OCI-LY7 (cell line): Measurements from ENCODE around the gene SART3. TPM values are rescaled to one million over a fixed set of nuclear protein-coding genes. Genes with fewer than 3 reads are reported as not detected.

Source experiments
- BruUV-seq: library from RNA; stranded (reverse); fragments of 400-500 nt; replicated peaks from 2 replicates; lab custom pipeline; 2021; lab: Mats Ljungman, UMichigan
- CTCF ChIA-PET: fragments of 300-600 bp; sonication (Branson Sonifier 250); formaldehyde crosslinking; loops from one replicate; lab custom pipeline; 2022; ENCODE audit warnings: antibody characterized with exemption; ENCODE audit not compliant: unreplicated experiment; lab: Charles Lee
- POLR2A ChIA-PET: fragments of 300-600 bp; sonication (Branson Sonifier 250); formaldehyde crosslinking; loops from one replicate; lab custom pipeline; 2022; ENCODE audit warnings: antibody characterized with exemption; lab: Charles Lee
- DNase-seq: peaks from one replicate; pipeline ENCODE4 v3.0.0-alpha.2; 2015; ENCODE audit warnings: low spot score
- H2AFZ ChIP-seq: fragments of 200-600 bp; sonication (generic), shearing (Covaris generic); 2 replicates; pipeline ENCODE4 v1.6.1; 2014; ENCODE audit warnings: mild to moderate bottlenecking, antibody characterized with exemption, low read length, moderate library complexity
- H3K27ac ChIP-seq: fragments of 200-600 bp; sonication (generic); 2 replicates; pipeline ENCODE4 v1.5.1; 2014; ENCODE audit warnings: mixed run types, low read depth, mild to moderate bottlenecking, moderate library complexity, low read length, inconsistent platforms; ENCODE audit not compliant: poor library complexity, severe bottlenecking
- H3K36me3 ChIP-seq: fragments of 200-600 bp; sonication (generic); 2 replicates; pipeline ENCODE4 v1.6.1; 2014; ENCODE audit warnings: mild to moderate bottlenecking, antibody characterized with exemption, low read length, moderate library complexity, mixed read lengths; ENCODE audit not compliant: insufficient read depth
- H3K4me1 ChIP-seq: fragments of 200-600 bp; sonication (generic); 2 replicates; pipeline ENCODE4 v1.5.1; 2014; ENCODE audit warnings: mild to moderate bottlenecking, low read length; ENCODE audit not compliant: insufficient read depth, poor library complexity, severe bottlenecking
- H3K4me2 ChIP-seq: fragments of 200-600 bp; sonication (generic); 2 replicates; pipeline ENCODE4 v1.6.1; 2014; ENCODE audit warnings: mild to moderate bottlenecking, low read length
- H3K4me3 ChIP-seq: fragments of 200-600 bp; sonication (generic); 2 replicates; pipeline ENCODE4 v1.5.1; 2014; ENCODE audit warnings: mild to moderate bottlenecking, low read depth, low read length; ENCODE audit not compliant: poor library complexity, severe bottlenecking
- H3K79me2 ChIP-seq: fragments of 200-600 bp; sonication (generic); 2 replicates; pipeline ENCODE4 v1.6.1; 2016; ENCODE audit warnings: low read depth, mild to moderate bottlenecking, low read length, moderate library complexity, mixed read lengths; ENCODE audit not compliant: insufficient read depth
- H3K9me2 ChIP-seq: fragments of 200-600 bp; sonication (generic); 2 replicates; pipeline ENCODE4 v1.6.1; 2016; ENCODE audit warnings: mild to moderate bottlenecking, low read length, mixed read lengths; ENCODE audit not compliant: insufficient read depth
- H3K9me3 ChIP-seq: fragments of 200-600 bp; sonication (generic); 2 replicates; pipeline ENCODE4 v1.6.1; 2014; ENCODE audit warnings: mild to moderate bottlenecking, mixed run types, low read length, mixed read lengths
- H4K20me1 ChIP-seq: fragments of 200-600 bp; sonication (generic); 2 replicates; pipeline ENCODE4 v1.6.1; 2014; ENCODE audit warnings: mild to moderate bottlenecking, antibody characterized with exemption, low read length, moderate library complexity, mixed read lengths; ENCODE audit not compliant: insufficient read depth
- EZH2phosphoT487 ChIP-seq: fragments of 200-600 bp; sonication (generic); IDR thresholded peaks from 2 replicates; pipeline ENCODE4 v1.6.1; 2018; ENCODE audit warnings: low read depth, borderline replicate concordance, mild to moderate bottlenecking, mixed run types, antibody characterized with exemption, low read length, moderate library complexity, mixed read lengths
- intact Hi-C: fragments of 100-400 bp; cut with micrococcal nuclease; formaldehyde crosslinking; loops from one replicate; pipeline ENCODE4 v1.10.0; 2022; ENCODE audit not compliant: unreplicated experiment
- total RNA-seq, 2 experiments: library from RNA; depleted of rRNA in 1 of 2; stranded (reverse); fragments of >200 nt in 1 of 2; shearing (Covaris generic) in 1 of 2; gene quantifications; 2 replicates each; pipeline ENCODE4 v1.2.3, GENCODE V29; 2014 to 2022
- TF ChIP-seq, protein P1 (sequence below): fragments of 200-600 bp; sonication (generic); conservative IDR thresholded peaks from 2 replicates; pipeline ENCODE4 v1.5.1; 2014; ENCODE audit warnings: mild to moderate bottlenecking, antibody characterized with exemption, low read length, moderate library complexity, mixed read lengths

The SART3 gene
- total RNA-seq, 2 experiments from 2014 or later = 143 to 211 TPM

DNA sequence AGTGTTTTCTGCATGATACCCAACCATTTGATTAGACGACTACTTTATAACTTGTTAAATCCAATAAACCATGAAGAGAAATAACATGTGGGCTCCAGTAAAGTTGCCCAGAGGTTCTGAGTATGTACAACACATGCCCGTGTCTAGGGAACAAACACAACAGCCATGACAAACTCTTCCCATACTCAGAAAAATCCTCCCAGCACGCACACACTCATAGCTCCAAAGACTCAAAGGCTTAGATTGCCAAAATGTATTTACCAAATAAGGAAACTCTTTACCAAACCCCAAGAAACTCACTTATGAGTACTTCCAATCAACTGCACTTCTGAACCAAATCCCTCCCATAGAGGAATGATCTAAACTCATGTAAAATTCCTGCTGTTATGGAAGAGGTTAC is 17.3 kb downstream of the SART3 start:
- H3K79me2 ChIP-seq = peaks cover 79% of the 10 kb centered on the region
- no peaks in the 10 kb centered on the region for H3K9me2 ChIP-seq
- H3K4me3 ChIP-seq = no peak overlapping the region
- no peak overlapping the region for H3K4me2 ChIP-seq
- H3K9me3 ChIP-seq = no peaks in the 10 kb centered on the region
- peaks cover 91% of the 10 kb centered on the region for H3K36me3 ChIP-seq
- H3K27ac ChIP-seq = peak overlapping the region; percentile 95
- CTCF ChIA-PET = no interaction called here
- BruUV-seq = no TSS peak
- TF ChIP-seq EZH2phosphoT487 = no peak
- TF ChIP-seq, protein P1, sequence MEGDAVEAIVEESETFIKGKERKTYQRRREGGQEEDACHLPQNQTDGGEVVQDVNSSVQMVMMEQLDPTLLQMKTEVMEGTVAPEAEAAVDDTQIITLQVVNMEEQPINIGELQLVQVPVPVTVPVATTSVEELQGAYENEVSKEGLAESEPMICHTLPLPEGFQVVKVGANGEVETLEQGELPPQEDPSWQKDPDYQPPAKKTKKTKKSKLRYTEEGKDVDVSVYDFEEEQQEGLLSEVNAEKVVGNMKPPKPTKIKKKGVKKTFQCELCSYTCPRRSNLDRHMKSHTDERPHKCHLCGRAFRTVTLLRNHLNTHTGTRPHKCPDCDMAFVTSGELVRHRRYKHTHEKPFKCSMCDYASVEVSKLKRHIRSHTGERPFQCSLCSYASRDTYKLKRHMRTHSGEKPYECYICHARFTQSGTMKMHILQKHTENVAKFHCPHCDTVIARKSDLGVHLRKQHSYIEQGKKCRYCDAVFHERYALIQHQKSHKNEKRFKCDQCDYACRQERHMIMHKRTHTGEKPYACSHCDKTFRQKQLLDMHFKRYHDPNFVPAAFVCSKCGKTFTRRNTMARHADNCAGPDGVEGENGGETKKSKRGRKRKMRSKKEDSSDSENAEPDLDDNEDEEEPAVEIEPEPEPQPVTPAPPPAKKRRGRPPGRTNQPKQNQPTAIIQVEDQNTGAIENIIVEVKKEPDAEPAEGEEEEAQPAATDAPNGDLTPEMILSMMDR = no peak
- 0 out of 2 replicates have a peak, but pooled peaks cover 4% of the 10 kb centered on the region for H4K20me1 ChIP-seq
- no peak for DNase-seq
- POLR2A ChIA-PET = interaction anchor here (0.8 to 1.4 kb wide), 4 partner anchors 12 to 92 kb away, joined by 3 to 4 read pairs (median 3); partner anchors contain the start of gene SART3
- intact Hi-C loops = no loop called here
- no peak overlapping the region for H2AFZ ChIP-seq
- H3K4me1 ChIP-seq = peaks cover 43% of the 10 kb centered on the region

DNA sequence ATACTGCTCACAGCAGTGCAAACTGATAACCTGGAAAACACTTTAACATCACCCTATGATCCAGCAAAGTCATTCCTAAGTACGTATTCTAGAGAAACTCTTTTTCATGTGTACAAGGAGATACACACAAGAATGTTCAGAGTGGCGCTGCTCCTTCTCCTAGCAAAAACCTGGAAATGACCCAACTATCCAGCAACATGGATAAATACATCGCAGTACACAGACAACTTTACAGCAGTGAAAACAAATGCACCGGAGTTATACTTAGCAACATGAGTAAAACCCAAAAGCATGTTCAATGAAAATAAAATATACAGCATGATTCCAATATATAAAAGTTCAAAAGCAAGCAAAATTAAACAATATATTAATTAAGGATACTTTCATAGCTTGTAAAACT is 18.7 kb downstream of the SART3 start:
- DNase-seq = no peak
- Histone ChIP-seq H3K9me2 (no peaks in the 10 kb centered on the region), H3K79me2 (peaks cover 71% of the 10 kb centered on the region), H3K4me1 (peaks cover 43% of the 10 kb centered on the region), H2AFZ (no peak overlapping the region), H3K36me3 (peaks cover 91% of the 10 kb centered on the region), H3K27ac (peak overlapping the region; percentile 95), H4K20me1 (no peaks in the 10 kb centered on the region), H3K4me3 (peak overlapping the region; percentile 55), H3K4me2 (peak overlapping the region; percentile 84), H3K9me3 (no peaks in the 10 kb centered on the region)
- TF ChIP-seq, protein P1 = no peak
- no peak for TF ChIP-seq EZH2phosphoT487
- ChIA-PET POLR2A (interaction anchor here (0.6 to 1.2 kb wide), 2 partner anchors 93 to 535 kb away, joined by 3 to 4 read pairs; no protein-coding TSS in a partner anchor), CTCF (interaction anchor here (0.8 kb wide), 1 partner anchor 93 kb away, joined by 3 read pairs; no protein-coding TSS in a partner anchor)
- BruUV-seq = no TSS peak
- intact Hi-C loops = no loop called here

DNA sequence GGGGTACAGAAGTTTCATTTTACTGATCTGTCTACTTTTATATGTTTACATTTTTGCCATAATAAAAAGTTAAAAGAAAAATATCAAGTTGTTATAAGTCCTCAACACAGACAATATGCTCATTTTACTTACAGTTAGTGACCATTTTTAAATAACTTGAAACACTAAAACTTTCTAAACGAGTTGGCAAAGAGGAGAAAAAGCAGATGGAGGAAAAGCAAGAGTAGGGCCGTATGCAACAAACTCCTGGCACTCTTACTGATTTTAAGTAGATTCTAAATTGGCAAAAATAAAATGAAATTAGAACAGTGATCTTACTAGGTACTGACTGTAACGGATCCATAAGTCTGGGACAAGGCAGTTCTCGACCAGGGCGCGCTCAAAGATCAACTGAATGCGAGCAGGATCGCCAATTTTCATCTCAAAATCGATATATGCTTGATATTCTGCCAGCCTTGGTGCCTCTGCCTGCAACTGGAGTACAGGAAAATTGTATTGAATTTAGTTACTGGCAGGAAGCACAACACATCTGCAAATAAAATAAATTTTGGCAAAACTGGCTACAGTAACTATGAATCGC is 22.3 kb downstream of the SART3 start:
- CTCF ChIA-PET = no interaction called here
- H3K27ac ChIP-seq = no peak overlapping the region
- peaks cover 51% of the 10 kb centered on the region for H3K79me2 ChIP-seq

More for the DNA sequence above, 22.3 kb downstream of the SART3 start:
- Histone ChIP-seq H3K4me1 (peaks cover 43% of the 10 kb centered on the region), H3K9me3 (no peaks in the 10 kb centered on the region), H4K20me1 (no peaks in the 10 kb centered on the region), H3K4me2 (no peak overlapping the region), H3K36me3 (peaks cover 90% of the 10 kb centered on the region), H3K9me2 (no peaks in the 10 kb centered on the region), H2AFZ (no peak overlapping the region), H3K4me3 (no peak overlapping the region)
- POLR2A ChIA-PET = interaction anchor here (1.6 kb wide), 1 partner anchor 17 kb away, joined by 4 read pairs; no protein-coding TSS in a partner anchor
- TF ChIP-seq, protein P1 = no peak
- no peak for TF ChIP-seq EZH2phosphoT487
- no TSS peak for BruUV-seq
- no peak for DNase-seq
- intact Hi-C loops = no loop called here
